Naive thymus-derived CD4-positive, alpha-beta T cell (primary cell): ENCODE results near the gene KRT78. TPM values are rescaled to one million over a fixed set of nuclear protein-coding genes. Genes with fewer than 3 reads are reported as not detected.
A peak's percentile ranks its signal among the peaks of the same experiment; 100 is the strongest.

Experiments
- ATAC-seq: fragments of 150-1000 bp; cut with Tn5 transposase; 2 replicates; pipeline ENCODE4 v1.10.0; 2021; ENCODE audit warnings: mild to moderate bottlenecking, moderate library complexity
- CTCF ChIA-PET: fragments of 350-600 bp; sonication (Branson Sonifier 250); formaldehyde crosslinking; loops from one replicate; lab custom pipeline; 2021; ENCODE audit warnings: antibody characterized with exemption; lab: Charles Lee
- POLR2A ChIA-PET: fragments of 350-600 bp; sonication (Branson Sonifier 250); formaldehyde crosslinking; loops from one replicate; lab custom pipeline; 2021; ENCODE audit warnings: antibody characterized with exemption, inconsistent platforms; lab: Charles Lee
- DNase-seq, 9 donors: peaks; one replicate each; pipeline versions ENCODE4 v3.0.0 to v3.0.0-alpha.2; 2020 to 2022; ENCODE audit warnings: mixed read lengths in 1 of 9
- H3K27ac ChIP-seq: one replicate; pipeline ENCODE4 v1.7.0; 2013; ENCODE audit warnings: mild to moderate bottlenecking, low read depth, low read length, moderate library complexity
- H3K27me3 ChIP-seq, 2 donors: one replicate each; pipeline ENCODE4 v1.7.0; 2013; ENCODE audit warnings: low read length in 2 of 2, mild to moderate bottlenecking in 2 of 2, moderate library complexity in 2 of 2; ENCODE audit not compliant: control insufficient read depth in 2 of 2, insufficient read depth in 2 of 2
- H3K36me3 ChIP-seq, 3 experiments: 1 replicate in 2 of 3; 2 replicates in 1 of 3; pipeline ENCODE4 v1.7.0; 2013; ENCODE audit warnings: low read length in 3 of 3, mild to moderate bottlenecking in 3 of 3, moderate library complexity in 1 of 3; ENCODE audit not compliant: insufficient read depth in 3 of 3, control insufficient read depth in 2 of 3
- H3K4me1 ChIP-seq, 2 donors: one replicate each; pipeline ENCODE4 v1.7.0; 2013; ENCODE audit warnings: low read length in 2 of 2, mild to moderate bottlenecking in 2 of 2, moderate library complexity in 1 of 2; ENCODE audit not compliant: control insufficient read depth in 2 of 2, insufficient read depth in 2 of 2
- H3K4me3 ChIP-seq: 2 replicates; pipeline ENCODE4 v1.7.0; 2013; ENCODE audit warnings: mild to moderate bottlenecking, low read length
- H3K9me3 ChIP-seq, 3 experiments: 1 replicate in 2 of 3; 2 replicates in 1 of 3; pipeline ENCODE4 v1.7.0; 2013; ENCODE audit warnings: low read length in 3 of 3; ENCODE audit not compliant: control insufficient read depth in 2 of 3
- H3K27ac Mint-ChIP-seq, 9 donors: one replicate each; pipeline ENCODE4 v1.8.0; 2020 to 2022; ENCODE audit warnings: mixed read lengths in 9 of 9, mild to moderate bottlenecking in 8 of 9, moderate library complexity in 5 of 9, inconsistent platforms in 2 of 9
- H3K27me3 Mint-ChIP-seq, 5 donors: one replicate each; pipeline ENCODE4 v1.8.0; 2021 to 2022; ENCODE audit warnings: mixed read lengths in 5 of 5, mild to moderate bottlenecking in 1 of 5
- H3K36me3 Mint-ChIP-seq, 5 donors: one replicate each; pipeline ENCODE4 v1.8.0; 2020 to 2022; ENCODE audit warnings: mixed read lengths in 5 of 5, mild to moderate bottlenecking in 3 of 5, inconsistent platforms in 1 of 5
- H3K4me1 Mint-ChIP-seq, 7 donors: one replicate each; pipeline ENCODE4 v1.8.0; 2020 to 2022; ENCODE audit warnings: mixed read lengths in 7 of 7, mild to moderate bottlenecking in 3 of 7, inconsistent platforms in 1 of 7
- H3K4me3 Mint-ChIP-seq, 10 donors: one replicate each; pipeline ENCODE4 v1.8.0; 2020 to 2022; ENCODE audit warnings: mild to moderate bottlenecking in 10 of 10, mixed read lengths in 10 of 10, moderate library complexity in 6 of 10, inconsistent platforms in 2 of 10
- H3K9me3 Mint-ChIP-seq, 11 donors: one replicate each; pipeline ENCODE4 v1.8.0; 2020 to 2022; ENCODE audit warnings: mixed read lengths in 11 of 11, mild to moderate bottlenecking in 4 of 11, inconsistent platforms in 1 of 11, moderate library complexity in 1 of 11
- intact Hi-C, 2 donors: fragments of 100-400 bp; cut with micrococcal nuclease; formaldehyde crosslinking; loops; one replicate each; pipeline ENCODE4 v1.15.1; 2023
- polyA plus RNA-seq, 2 donors: library from polyadenylated mRNA; unstranded; fragments of 300-500 nt; fragmentation: Illumina TruSeq; gene quantifications; one replicate each; pipeline ENCODE4 v1.2.3, GENCODE V29; 2021
- total RNA-seq, 6 experiments: library from RNA in 5 of 6; stranded (reverse) in 5 of 6; gene quantifications; 1 replicate in 5 of 6; 2 replicates in 1 of 6; pipeline ENCODE4 v1.2.3 and lab custom pipeline; 2021 to 2026

The KRT78 gene
- total and polyA plus RNA-seq, 7 experiments from 2014 or later: not detected

DNA sequence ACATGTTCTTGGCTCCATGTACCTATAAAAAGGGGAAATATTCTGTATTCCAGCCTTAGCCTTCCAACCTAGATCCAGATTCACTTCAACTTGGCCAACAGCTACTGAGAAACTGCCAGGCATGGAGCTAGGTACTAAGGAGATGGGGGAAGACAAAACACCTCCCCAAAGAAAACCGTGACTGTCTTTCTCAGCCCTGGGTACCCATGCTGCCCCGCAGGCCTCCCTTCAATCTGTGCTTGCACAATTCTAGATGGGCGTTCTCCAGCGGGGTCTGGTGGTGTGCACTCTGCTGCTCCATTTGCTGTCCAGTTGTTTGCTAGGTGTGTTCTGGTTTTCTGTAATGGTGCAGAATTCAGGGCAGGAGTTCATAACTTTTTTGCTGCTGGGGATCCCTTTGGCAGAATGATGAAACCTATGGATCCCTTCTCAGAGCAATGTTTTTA, 34.1 kb downstream of the KRT78 start:
- peak overlapping the region in 3 of 9 donors; percentile 25 to 52 (median 51) for H3K27ac Mint-ChIP-seq
- no peaks in the 10 kb centered on the region for H3K27me3 ChIP-seq
- no peak overlapping the region for H3K27ac ChIP-seq
- no peaks in the 10 kb centered on the region for H3K36me3 ChIP-seq
- H3K9me3 Mint-ChIP-seq: no peaks in the 10 kb centered on the region
- DNase-seq (no peak), ATAC-seq (no peak)
- ChIA-PET CTCF (no interaction called here), POLR2A (no interaction called here)
- H3K4me1 Mint-ChIP-seq: peaks cover 5 to 19% (median 15%) of the 10 kb centered on the region in 7 donors
- no peak overlapping the region for H3K4me3 ChIP-seq
- peaks cover 0 to 3% (median 0%) of the 10 kb centered on the region in 5 donors for H3K27me3 Mint-ChIP-seq
- H3K9me3 ChIP-seq: no peaks in the 10 kb centered on the region
- no peak overlapping the region for H3K4me3 Mint-ChIP-seq
- H3K36me3 Mint-ChIP-seq: no peaks in the 10 kb centered on the region
- H3K4me1 ChIP-seq: peaks cover 0 to 14% of the 10 kb centered on the region in 2 donors
- intact Hi-C loops: no loop called here

DNA sequence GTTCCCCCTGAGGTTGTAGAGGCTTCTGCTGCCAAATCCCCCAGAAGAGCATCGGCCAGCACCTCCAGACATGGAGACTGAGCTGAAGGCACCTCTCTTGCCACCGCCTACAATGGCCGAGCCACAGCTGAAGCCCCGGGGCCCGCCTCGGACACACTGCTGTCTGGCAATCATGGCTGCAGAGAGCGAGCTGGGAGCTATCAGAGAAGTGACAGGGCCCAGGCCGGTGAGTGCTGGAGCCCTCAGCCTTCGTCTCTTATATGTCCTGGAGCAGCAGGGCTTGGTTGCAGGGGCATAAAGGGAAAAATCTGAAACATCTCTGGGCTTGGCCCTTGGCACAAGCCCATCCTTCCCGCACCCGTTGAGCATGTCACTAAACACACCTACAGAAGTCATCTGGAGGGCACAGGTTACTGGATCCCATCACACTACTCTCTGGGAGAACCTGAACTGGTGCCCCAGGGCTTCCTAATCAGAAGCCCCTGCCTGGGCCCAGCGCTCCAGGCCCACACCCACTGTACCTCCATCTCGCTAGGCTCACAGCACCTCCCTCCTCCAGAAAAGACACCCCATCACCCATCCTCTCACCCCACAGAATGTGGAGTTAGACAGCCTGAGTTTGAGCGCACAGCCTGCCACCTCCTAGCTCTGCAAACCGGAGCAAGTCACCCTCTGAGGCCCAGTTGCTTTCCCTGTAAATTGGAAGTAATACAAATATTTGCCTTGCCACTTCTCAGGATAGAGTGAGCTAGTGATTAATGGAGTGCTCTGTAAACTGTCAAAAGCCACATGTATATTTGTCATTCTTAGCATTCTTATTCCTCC, 34.7 kb downstream of the KRT78 start, which contains the start of gene KRT4:
Gene KRT4, minus strand, starts transcription at position 232 of the 825 bp plus-strand sequence. Its CDS starts 58 bp downstream, at position 174.
- Mint-ChIP-seq H3K4me1 (peaks cover 5 to 17% (median 15%) of the 10 kb centered on the region in 7 donors), H3K36me3 (no peaks in the 10 kb centered on the region), H3K4me3 (no peak within 1 kb of the TSS), H3K27ac (peak within 1 kb of the TSS in 4 of 9 donors; percentile 25 to 71 (median 52)), H3K27me3 (peaks cover 0 to 3% (median 0%) of the 10 kb centered on the region in 5 donors), H3K9me3 (no peaks in the 10 kb centered on the region)
- Histone ChIP-seq H3K4me3 (no peak within 1 kb of the TSS), H3K36me3 (no peaks in the 10 kb centered on the region), H3K27me3 (no peaks in the 10 kb centered on the region), H3K27ac (no peak within 1 kb of the TSS), H3K4me1 (peaks cover 0 to 14% of the 10 kb centered on the region in 2 donors), H3K9me3 (no peaks in the 10 kb centered on the region)
- ChIA-PET CTCF (no interaction called here), POLR2A (no interaction called here)
- intact Hi-C loops: no loop called here
- DNase-seq: no peak
- no peak for ATAC-seq

DNA sequence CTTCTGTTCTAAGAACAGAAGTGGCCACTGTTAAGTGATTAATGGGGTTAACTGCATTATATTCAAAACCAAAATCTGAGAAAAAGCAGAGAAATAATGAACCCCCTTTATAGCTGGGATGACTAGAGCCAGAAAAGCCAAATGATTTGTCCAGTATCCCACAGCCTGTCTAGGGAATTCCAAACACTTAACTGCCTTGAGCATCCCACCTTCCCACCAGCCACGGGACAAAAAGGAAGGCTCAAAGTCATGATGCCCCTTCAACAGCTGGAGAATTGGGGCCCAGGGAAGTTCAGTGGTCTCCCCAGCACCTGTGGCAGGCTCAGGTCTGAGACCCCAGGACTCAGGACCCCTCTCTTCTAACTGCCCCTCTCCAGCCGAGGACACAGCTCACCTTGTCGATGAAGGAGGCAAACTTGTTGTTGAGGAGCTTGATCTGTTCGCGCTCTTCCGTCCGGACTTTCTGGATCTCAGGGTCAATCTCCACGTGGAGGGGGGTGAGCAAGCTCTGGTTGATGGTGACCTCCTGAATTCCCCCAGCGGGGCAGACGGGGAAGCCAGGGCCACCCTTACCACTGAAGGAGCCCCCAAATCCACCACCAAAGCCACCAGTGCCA, 35.5 kb downstream of the KRT78 start:
- Mint-ChIP-seq H3K4me3 (no peak overlapping the region), H3K27me3 (no peaks in the 10 kb centered on the region), H3K27ac (no peak overlapping the region), H3K9me3 (no peaks in the 10 kb centered on the region), H3K36me3 (no peaks in the 10 kb centered on the region), H3K4me1 (peaks cover 5 to 13% (median 12%) of the 10 kb centered on the region in 7 donors)
- no peak for DNase-seq
- Histone ChIP-seq H3K36me3 (no peaks in the 10 kb centered on the region), H3K9me3 (no peaks in the 10 kb centered on the region), H3K27ac (no peak overlapping the region), H3K27me3 (no peaks in the 10 kb centered on the region), H3K4me1 (peaks cover 0 to 13% of the 10 kb centered on the region in 2 donors), H3K4me3 (no peak overlapping the region)
- CTCF ChIA-PET: no interaction called here
- intact Hi-C loops: no loop called here
- POLR2A ChIA-PET: no interaction called here
- no peak for ATAC-seq

DNA sequence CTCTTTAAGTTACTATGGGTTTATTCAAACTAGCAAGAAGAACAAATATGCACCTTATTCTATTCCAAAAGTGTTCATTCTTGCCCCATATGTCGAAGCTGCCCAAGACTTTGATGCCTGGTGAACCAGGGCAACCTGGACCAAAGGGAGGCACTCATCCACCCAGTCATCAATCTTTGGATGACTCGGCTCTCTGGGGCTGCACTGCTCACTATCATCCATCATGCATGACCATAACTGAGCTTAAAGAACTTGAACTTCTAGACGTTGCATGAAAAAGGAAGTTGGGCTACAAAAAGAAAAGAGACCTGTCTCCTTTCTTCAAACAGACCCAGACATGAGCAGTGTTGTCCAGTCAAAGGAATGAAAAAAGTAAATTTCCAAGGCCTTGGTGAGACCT, 36.0 kb downstream of the KRT78 start:
- H3K9me3 ChIP-seq: no peaks in the 10 kb centered on the region
- peaks cover 0 to 7% of the 10 kb centered on the region in 2 donors for H3K4me1 ChIP-seq
- Mint-ChIP-seq H3K27me3 (no peaks in the 10 kb centered on the region), H3K4me1 (peaks cover 5 to 8% (median 7%) of the 10 kb centered on the region in 7 donors), H3K36me3 (no peaks in the 10 kb centered on the region), H3K27ac (peak overlapping the region in 4 of 9 donors; percentile 7 to 51 (median 34)), H3K4me3 (no peak overlapping the region), H3K9me3 (peaks cover 0 to 1% (median 0%) of the 10 kb centered on the region in 11 donors)
- H3K36me3 ChIP-seq: no peaks in the 10 kb centered on the region
- no peak overlapping the region for H3K27ac ChIP-seq
- ChIA-PET POLR2A (no interaction called here), CTCF (no interaction called here)
- intact Hi-C loops: no loop called here
- DNase-seq (no peak), ATAC-seq (no peak)
- H3K4me3 ChIP-seq: no peak overlapping the region
- no peaks in the 10 kb centered on the region for H3K27me3 ChIP-seq

DNA sequence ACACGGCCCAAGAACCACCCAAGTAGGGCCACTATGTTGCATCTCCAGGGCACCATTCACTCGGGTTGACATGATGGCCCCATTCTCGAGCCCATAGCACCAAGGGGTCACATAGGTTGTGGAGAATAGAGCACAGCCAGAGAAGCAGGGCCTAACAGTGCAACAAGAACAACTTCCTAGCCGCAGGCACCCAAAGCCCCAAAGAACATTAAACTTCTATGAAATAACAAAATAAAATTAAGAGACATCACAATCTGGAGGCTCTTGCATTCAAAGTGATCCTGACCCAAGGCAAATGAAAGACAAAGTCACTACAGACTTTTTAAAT, 36.8 kb downstream of the KRT78 start:
- Histone ChIP-seq H3K4me1 (no peaks in the 10 kb centered on the region), H3K27ac (no peak overlapping the region), H3K4me3 (no peak overlapping the region), H3K27me3 (no peaks in the 10 kb centered on the region), H3K36me3 (no peaks in the 10 kb centered on the region), H3K9me3 (no peaks in the 10 kb centered on the region)
- CTCF ChIA-PET: no interaction called here
- ATAC-seq (no peak), DNase-seq (no peak)
- Mint-ChIP-seq H3K27me3 (no peaks in the 10 kb centered on the region), H3K4me1 (peaks cover 0 to under 1% (median 0%) of the 10 kb centered on the region in 7 donors), H3K9me3 (peaks cover 0 to 1% (median 0%) of the 10 kb centered on the region in 11 donors), H3K4me3 (no peak overlapping the region), H3K27ac (peak overlapping the region in 3 of 9 donors; percentile 10 to 41 (median 26)), H3K36me3 (no peaks in the 10 kb centered on the region)
- intact Hi-C loops: no loop called here
- POLR2A ChIA-PET: no interaction called here

DNA sequence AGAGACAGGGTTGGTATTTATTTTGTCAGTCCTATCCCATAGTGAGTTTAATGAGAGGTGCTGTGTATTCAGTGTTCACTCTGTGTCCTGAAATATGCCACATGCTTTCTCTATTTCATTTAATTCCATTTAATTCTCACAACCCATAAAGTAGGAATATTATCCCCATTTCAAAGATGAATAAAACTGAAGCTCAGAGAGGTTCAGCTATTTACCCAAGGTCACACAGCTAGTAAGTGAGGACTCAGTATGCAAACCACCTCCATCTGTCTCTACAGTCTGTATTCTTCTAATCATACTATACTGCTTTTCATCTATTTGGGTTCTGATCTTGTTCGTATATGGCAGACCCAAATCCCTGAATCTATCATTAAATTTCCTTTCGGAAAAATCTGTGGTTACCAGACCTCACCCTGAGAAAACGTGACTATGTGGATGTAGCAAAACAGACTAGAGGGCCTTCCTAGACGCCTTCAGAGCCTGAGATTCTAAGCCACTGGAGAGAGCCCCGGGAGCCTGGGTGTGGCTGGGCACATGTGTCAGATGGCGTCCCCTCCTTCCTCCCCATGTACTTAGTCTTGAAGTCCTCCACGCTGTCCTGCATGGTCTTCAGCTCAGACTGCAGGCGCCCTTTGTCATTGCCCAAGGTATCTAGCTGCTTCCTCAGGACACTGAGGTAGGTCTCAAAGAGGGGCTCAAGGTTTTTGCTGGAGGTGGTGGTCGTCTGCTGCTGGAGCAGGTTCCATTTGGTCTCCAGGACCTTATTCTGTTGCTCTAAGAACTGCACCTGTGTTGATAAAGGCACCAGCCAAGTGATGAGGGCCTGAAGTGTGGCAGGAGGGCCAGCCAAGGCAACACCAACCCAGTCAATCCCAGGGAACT, 37.4 kb downstream of the KRT78 start:
- intact Hi-C loops: no loop called here
- no peak overlapping the region for H3K27ac ChIP-seq
- Mint-ChIP-seq H3K27ac (no peak overlapping the region), H3K27me3 (no peaks in the 10 kb centered on the region), H3K9me3 (peaks cover 0 to 1% (median 0%) of the 10 kb centered on the region in 11 donors), H3K36me3 (no peaks in the 10 kb centered on the region), H3K4me3 (no peak overlapping the region), H3K4me1 (no peaks in the 10 kb centered on the region)
- no peaks in the 10 kb centered on the region for H3K36me3 ChIP-seq
- CTCF ChIA-PET: no interaction called here
- no peaks in the 10 kb centered on the region for H3K9me3 ChIP-seq
- H3K27me3 ChIP-seq: no peaks in the 10 kb centered on the region
- ATAC-seq (no peak), DNase-seq (no peak)
- no peaks in the 10 kb centered on the region for H3K4me1 ChIP-seq
- H3K4me3 ChIP-seq: no peak overlapping the region
- POLR2A ChIA-PET: interaction anchor here (0.7 kb wide), 1 partner anchor 472 kb away, joined by 3 read pairs; no protein-coding TSS in a partner anchor
